Activated T-helper 1 cell treated with anti-CD3 and anti-CD28 coated beads, Interleukin-12 subunit alpha, Interleukin-12 subunit beta, Interleukin-2, Interleukin-4 antibody, amounts not matched to agents 30 ng/mL and 10 ng/mL and 1 ng/mL, durations not matched to agents 14 hours and 24 hours and 36 hours (primary cell): ENCODE data around the gene TSPAN18. TPM values are rescaled to one million over a fixed set of nuclear protein-coding genes. Genes with fewer than 3 reads are reported as not detected.

ENCODE experiments used
- DNase-seq: peaks from one replicate; pipeline ENCODE4 v3.0.0; 2021; ENCODE audit warnings: low spot score
- H3K27ac Mint-ChIP-seq: one replicate; pipeline ENCODE4 v1.8.0; 2021; ENCODE audit warnings: mild to moderate bottlenecking, mixed read lengths
- H3K27me3 Mint-ChIP-seq: one replicate; pipeline ENCODE4 v1.8.0; 2022; ENCODE audit warnings: mild to moderate bottlenecking, moderate library complexity, mixed read lengths; ENCODE audit not compliant: insufficient read depth
- H3K36me3 Mint-ChIP-seq: one replicate; pipeline ENCODE4 v1.8.0; 2021; ENCODE audit warnings: low read depth, mixed read lengths
- H3K4me1 Mint-ChIP-seq: one replicate; pipeline ENCODE4 v1.8.0; 2021; ENCODE audit warnings: low read depth, mixed read lengths
- H3K4me3 Mint-ChIP-seq: one replicate; pipeline ENCODE4 v1.8.0; 2021; ENCODE audit warnings: mild to moderate bottlenecking, moderate library complexity, mixed read lengths
- H3K9me3 Mint-ChIP-seq: one replicate; pipeline ENCODE4 v1.8.0; 2021; ENCODE audit warnings: mixed read lengths
- intact Hi-C: fragments of 100-400 bp; cut with micrococcal nuclease; formaldehyde crosslinking; loops from one replicate; pipeline ENCODE4 v1.15.1; 2024
- total RNA-seq: library from RNA; stranded (reverse); gene quantifications from 2 replicates; pipeline ENCODE4 v1.2.3, GENCODE V29; 2022

The TSPAN18 gene
- total RNA-seq, 1 donor from 2014 or later, result 1.7 TPM

DNA sequence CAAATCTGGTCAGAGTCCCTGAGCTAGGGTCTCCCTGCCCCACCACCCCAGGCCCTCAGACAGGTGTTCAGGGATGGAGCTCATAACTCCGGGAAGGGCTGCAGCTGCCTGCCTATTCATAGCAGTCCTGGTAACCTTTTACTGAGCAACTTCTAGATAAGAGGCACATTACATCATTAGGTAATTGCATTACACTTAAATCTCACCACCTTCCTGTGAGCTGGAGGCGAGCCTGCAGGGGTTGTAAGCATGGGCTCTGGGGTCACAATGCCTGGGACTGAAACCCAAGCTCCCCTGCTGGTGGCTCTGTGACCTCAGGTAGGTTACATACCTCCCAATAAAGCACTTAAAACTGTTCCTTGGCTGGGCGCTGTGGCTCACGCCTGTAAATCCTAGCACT is 201.4 kb downstream of the TSPAN18 start:
- Mint-ChIP-seq H3K9me3 (no peaks in the 10 kb centered on the region), H3K27ac (no peak overlapping the region), H3K4me3 (no peak overlapping the region), H3K4me1 (peaks cover 6% of the 10 kb centered on the region), H3K36me3 (no peaks in the 10 kb centered on the region), H3K27me3 (peaks cover 5% of the 10 kb centered on the region)
- intact Hi-C loops, result no loop called here
- DNase-seq, result no peak

DNA sequence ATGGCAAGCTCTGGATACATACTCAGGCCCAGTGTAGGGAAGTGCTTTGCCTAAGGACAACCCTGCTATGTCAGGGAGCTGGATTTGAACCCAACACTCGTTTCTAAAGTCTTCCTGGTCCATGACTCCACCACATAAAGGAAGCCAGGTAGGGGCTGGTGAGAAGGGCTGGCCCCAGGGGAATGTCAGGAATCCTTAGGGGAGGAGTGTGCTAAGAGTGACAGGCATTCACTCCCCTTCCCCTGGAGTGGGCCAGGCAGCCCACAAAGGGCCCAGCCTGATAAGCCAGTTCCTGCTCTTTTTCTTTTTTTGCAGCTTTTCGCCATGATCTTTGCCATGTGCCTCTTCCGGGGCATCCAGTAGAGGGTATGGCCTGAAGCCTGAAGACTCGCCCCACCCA is 202.1 kb downstream of the TSPAN18 start:
- DNase-seq, result no peak
- intact Hi-C loops, result no loop called here
- peaks cover 6% of the 10 kb centered on the region for H3K4me1 Mint-ChIP-seq
- H3K4me3 Mint-ChIP-seq, result no peak overlapping the region
- no peak overlapping the region for H3K27ac Mint-ChIP-seq
- no peaks in the 10 kb centered on the region for H3K36me3 Mint-ChIP-seq
- H3K27me3 Mint-ChIP-seq, result peaks cover 5% of the 10 kb centered on the region
- H3K9me3 Mint-ChIP-seq, result no peaks in the 10 kb centered on the region

- intact Hi-C loops, result no loop called here
- H3K4me1 Mint-ChIP-seq, result peaks cover 6% of the 10 kb centered on the region
Observed at GRCh38 chr11:44930588-44931302, 204.0 kb downstream of the TSPAN18 start.

GRCh38 chr11:44931466-44931865 is 204.7 kb downstream of the TSPAN18 start:
- Mint-ChIP-seq H3K27ac (no peak overlapping the region), H3K4me3 (no peak overlapping the region), H3K9me3 (no peaks in the 10 kb centered on the region), H3K36me3 (no peaks in the 10 kb centered on the region), H3K27me3 (peaks cover 5% of the 10 kb centered on the region), H3K4me1 (peaks cover 6% of the 10 kb centered on the region)
- intact Hi-C loops, result no loop called here
- DNase-seq, result no peak

More at GRCh38 chr11:44930588-44931302, 204.0 kb downstream of the TSPAN18 start:
- DNase-seq, result no peak
- Mint-ChIP-seq H3K27ac (no peak overlapping the region), H3K9me3 (no peaks in the 10 kb centered on the region), H3K4me3 (no peak overlapping the region), H3K36me3 (no peaks in the 10 kb centered on the region), H3K27me3 (peaks cover 5% of the 10 kb centered on the region)

- Mint-ChIP-seq H3K4me1 (no peaks in the 10 kb centered on the region), H3K9me3 (no peaks in the 10 kb centered on the region), H3K36me3 (no peaks in the 10 kb centered on the region), H3K27me3 (peaks cover 3% of the 10 kb centered on the region), H3K4me3 (no peak overlapping the region), H3K27ac (no peak overlapping the region)
- intact Hi-C loops, result no loop called here
- DNase-seq, result no peak
Observed at GRCh38 chr11:44934110-44934509, 207.3 kb downstream of the TSPAN18 start.

GRCh38 chr11:44934735-44935250 is 208.0 kb downstream of the TSPAN18 start:
- Mint-ChIP-seq H3K27ac (no peak overlapping the region), H3K4me1 (no peaks in the 10 kb centered on the region), H3K27me3 (no peaks in the 10 kb centered on the region), H3K9me3 (no peaks in the 10 kb centered on the region), H3K36me3 (no peaks in the 10 kb centered on the region), H3K4me3 (no peak overlapping the region)
- intact Hi-C loops, result no loop called here
- no peak for DNase-seq

DNA sequence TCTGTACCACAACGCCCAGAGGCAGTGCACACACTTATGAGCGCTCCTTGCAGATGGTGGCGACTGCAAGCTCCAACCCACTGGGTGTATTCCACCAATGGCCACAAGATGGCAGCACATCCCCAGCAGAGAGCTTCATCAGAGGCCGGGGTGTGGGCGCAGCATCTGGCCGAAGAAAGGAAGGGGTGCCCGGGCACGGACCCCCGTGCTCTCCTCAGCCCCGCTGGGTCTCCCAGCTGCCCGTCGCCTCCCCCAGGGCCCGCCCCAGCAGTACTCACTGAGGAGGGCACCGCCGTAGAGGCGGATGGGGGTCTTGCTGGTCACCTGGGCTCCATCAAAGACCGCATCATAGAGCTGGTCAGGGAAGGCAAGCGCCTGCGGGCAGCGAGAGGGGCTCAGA is 209.8 kb downstream of the TSPAN18 start:
- no peaks in the 10 kb centered on the region for H3K9me3 Mint-ChIP-seq
- peak; percentile 70 for DNase-seq
- intact Hi-C loops, result loop anchor here (1.0 to 2.0 kb wide), 3 partner anchors 167 to 396 kb away; no protein-coding TSS in a partner anchor
- H3K27ac Mint-ChIP-seq, result no peak overlapping the region
- H3K4me3 Mint-ChIP-seq, result no peak overlapping the region
- no peaks in the 10 kb centered on the region for H3K36me3 Mint-ChIP-seq
- H3K27me3 Mint-ChIP-seq, result peaks cover 5% of the 10 kb centered on the region
- no peaks in the 10 kb centered on the region for H3K4me1 Mint-ChIP-seq

DNA sequence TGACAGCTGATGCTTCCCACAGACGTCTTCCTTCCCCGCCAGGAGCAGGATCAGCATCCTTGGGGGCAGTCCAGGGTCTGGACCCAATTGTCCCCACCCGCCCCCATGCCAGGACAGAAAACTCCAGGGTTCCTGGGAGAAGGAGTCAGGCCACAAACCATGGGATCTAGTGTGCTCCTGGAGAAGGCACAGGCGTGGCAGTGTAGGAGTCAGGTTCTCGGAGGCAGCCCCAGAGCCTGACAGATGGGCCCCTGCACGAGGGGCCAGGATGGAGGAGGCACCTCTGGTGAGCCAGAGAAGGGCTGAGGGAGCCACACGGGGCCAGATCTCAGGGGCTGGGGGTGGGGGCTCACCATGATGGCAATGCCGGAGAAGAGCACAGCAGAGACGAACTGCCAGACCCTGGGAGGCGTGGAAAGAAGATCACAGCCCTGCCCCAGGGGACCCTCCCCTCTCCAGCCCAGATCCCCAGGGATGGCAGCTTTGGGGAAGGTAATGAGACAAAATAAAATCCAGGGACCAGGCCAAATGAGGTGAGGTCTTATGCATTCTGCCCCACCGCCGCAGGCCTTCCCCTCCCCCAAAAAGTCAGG is 210.3 kb downstream of the TSPAN18 start:
- peaks cover 2% of the 10 kb centered on the region for H3K4me1 Mint-ChIP-seq

DNA sequence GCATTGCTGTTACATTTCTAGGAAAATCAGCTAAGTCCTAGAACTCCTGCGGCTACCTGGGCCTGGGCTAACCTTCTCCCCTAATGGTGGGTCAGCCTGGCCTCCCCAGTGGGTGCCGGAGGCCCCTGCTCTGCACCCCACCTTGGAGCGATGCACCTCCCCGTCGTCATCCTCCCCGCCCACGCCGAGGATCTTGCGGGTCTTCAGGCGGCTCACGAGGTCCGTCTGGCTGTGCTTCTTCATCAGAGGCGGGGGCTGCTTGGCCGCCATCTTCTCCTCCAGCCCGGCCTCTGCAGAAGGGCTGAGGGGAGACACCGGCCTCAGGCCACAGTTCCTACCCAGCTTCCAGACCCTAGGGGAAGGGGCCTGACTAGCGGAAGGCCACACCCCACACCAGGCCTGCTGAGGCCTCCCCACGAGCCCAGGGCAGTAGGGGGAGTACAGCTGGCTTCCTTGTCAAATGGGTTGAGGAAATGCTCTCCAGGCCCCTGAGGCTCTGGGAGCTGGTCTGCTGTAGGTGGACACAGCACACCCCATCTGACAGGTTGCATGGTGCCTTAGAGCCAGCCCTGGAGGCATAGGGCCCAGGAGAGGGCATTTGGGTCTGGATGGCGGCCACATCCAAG is 211.4 kb downstream of the TSPAN18 start:
- Mint-ChIP-seq H3K36me3 (no peaks in the 10 kb centered on the region), H3K4me3 (no peak overlapping the region), H3K27me3 (peaks cover 7% of the 10 kb centered on the region), H3K27ac (no peak overlapping the region), H3K4me1 (peaks cover 13% of the 10 kb centered on the region), H3K9me3 (no peaks in the 10 kb centered on the region)
- DNase-seq, result no peak
- intact Hi-C loops, result no loop called here

More for the DNA sequence above, 210.3 kb downstream of the TSPAN18 start:
- Mint-ChIP-seq H3K27ac (no peak overlapping the region), H3K9me3 (no peaks in the 10 kb centered on the region), H3K27me3 (peaks cover 5% of the 10 kb centered on the region), H3K4me3 (no peak overlapping the region), H3K36me3 (no peaks in the 10 kb centered on the region)
- intact Hi-C loops, result loop anchor here (1.0 to 2.0 kb wide), 3 partner anchors 166 to 396 kb away; no protein-coding TSS in a partner anchor
- no peak for DNase-seq

DNA sequence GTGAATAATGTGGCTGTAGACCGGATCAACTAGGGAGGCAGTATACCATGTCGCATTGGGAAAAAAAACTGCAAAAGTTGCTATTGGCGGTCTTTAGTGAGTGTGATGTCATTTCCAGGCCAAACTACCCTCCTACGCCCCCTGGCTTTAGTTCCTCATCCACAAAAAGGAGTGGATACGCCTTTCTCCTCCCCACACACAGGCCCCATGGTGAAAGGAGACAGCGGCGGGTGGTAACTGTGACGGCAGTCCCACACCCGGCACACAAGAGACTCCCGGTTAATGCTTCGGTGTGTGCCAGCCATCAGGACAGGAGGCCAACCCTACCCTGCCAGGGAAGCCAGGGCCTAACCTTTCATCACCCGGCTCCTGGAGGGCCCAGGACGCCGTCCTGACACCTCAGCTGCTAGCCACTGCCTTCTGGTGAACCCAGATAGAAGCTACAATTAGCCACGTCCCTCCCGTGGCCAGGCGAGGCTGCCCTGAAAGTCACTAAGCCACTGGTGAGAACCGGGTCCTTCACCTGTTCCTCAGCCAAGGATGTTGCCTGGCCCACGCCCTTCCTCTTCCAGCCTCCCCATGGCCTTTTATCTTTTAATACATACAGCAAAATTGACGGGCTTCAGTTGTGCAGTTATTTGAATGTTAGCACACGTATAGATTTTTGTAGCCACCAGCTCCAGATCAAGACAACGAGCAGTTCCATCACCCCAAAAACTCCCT is 213.1 kb downstream of the TSPAN18 start:
- no peak for DNase-seq
- Mint-ChIP-seq H3K27ac (no peak overlapping the region), H3K4me3 (no peak overlapping the region), H3K36me3 (no peaks in the 10 kb centered on the region), H3K9me3 (no peaks in the 10 kb centered on the region), H3K4me1 (peaks cover 21% of the 10 kb centered on the region), H3K27me3 (peaks cover 9% of the 10 kb centered on the region)
- intact Hi-C loops, result no loop called here

- H3K4me1 Mint-ChIP-seq, result peaks cover 21% of the 10 kb centered on the region
- DNase-seq, result no peak
- peaks cover 9% of the 10 kb centered on the region for H3K27me3 Mint-ChIP-seq
- no peaks in the 10 kb centered on the region for H3K36me3 Mint-ChIP-seq
- H3K9me3 Mint-ChIP-seq, result no peaks in the 10 kb centered on the region
- intact Hi-C loops, result no loop called here
- H3K4me3 Mint-ChIP-seq, result no peak overlapping the region
- H3K27ac Mint-ChIP-seq, result no peak overlapping the region
Observed at GRCh38 chr11:44940404-44940803, 213.6 kb downstream of the TSPAN18 start.

DNA sequence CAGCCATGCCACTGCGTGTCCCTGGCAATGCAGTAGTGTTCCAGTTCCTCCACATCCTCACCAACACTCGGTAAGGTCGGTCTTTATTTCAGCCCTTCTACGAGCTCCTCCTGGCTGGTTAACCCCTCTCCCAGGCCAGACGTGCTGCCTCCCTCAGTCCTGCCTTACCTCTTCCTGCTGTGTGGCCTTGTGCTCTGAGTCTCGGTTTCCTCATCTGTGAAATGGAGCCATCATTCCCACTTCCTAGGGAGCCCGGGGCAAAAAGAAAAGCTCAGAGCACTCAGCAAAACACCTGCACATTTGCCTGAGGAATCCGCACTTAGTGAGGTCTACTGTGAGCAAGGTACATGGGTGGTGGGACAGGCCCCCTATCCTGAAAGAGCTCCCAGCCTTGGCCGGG is 214.1 kb downstream of the TSPAN18 start:
- H3K27ac Mint-ChIP-seq, result no peak overlapping the region

More for the DNA sequence above, 214.1 kb downstream of the TSPAN18 start:
- no peaks in the 10 kb centered on the region for H3K9me3 Mint-ChIP-seq
- H3K4me1 Mint-ChIP-seq, result peaks cover 21% of the 10 kb centered on the region
- intact Hi-C loops, result no loop called here
- no peaks in the 10 kb centered on the region for H3K36me3 Mint-ChIP-seq
- DNase-seq, result no peak
- peaks cover 9% of the 10 kb centered on the region for H3K27me3 Mint-ChIP-seq
- H3K4me3 Mint-ChIP-seq, result no peak overlapping the region
